Activated CD4-positive, CD25-positive, alpha-beta regulatory T cell treated with anti-CD3 and anti-CD28 coated beads, Interleukin-2, amount 50 U/mL, for 72 hours (primary cell): ENCODE measurements around the gene FBLN7.
"Not testable (repeated sequence)": the region's sequence is repeated elsewhere in the genome, so short reads cannot be mapped to it uniquely, and the experiment has no call there.

Source experiments
- DNase-seq: peaks from one replicate; pipeline ENCODE4 v3.0.0; 2021

Gene FBLN7

DNA sequence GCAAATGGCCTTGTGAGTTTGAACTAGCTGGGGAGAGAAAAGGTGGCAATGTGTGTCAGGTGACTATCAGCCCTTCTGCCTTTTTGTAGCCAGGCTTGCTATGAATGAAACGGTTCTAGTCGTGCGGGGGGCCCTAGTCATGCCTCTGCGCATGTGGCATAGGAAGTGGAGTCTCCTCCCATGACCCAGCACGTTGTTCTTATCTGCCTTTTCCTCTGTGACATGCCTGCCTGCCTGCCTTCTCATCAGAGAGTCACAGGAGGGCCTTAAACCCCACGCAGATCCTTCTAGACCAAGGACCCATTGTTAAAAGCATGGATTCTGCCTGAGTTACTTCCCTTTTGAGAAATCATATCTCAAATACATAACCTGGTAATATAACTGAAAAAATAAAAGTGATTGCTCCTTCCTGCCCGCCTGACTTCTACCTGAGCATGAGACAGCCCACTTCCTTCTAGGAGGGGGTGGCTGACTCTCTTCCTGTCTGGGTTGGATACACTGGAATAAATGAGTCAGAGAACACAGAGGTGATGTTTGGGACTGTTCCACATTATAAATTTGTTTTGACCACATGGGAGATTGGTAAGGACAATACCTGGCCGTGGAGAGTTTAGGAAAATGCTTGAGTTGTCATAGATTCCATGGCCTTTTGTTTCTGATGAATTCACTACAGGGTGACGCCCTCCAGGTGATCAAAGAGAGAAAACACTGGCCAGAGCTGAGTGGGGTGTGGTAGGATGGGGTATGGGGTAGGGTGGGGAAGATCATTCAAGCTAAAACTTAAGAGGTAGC, 49.8 kb downstream of the FBLN7 start:
- DNase-seq = peak; percentile 68

DNA sequence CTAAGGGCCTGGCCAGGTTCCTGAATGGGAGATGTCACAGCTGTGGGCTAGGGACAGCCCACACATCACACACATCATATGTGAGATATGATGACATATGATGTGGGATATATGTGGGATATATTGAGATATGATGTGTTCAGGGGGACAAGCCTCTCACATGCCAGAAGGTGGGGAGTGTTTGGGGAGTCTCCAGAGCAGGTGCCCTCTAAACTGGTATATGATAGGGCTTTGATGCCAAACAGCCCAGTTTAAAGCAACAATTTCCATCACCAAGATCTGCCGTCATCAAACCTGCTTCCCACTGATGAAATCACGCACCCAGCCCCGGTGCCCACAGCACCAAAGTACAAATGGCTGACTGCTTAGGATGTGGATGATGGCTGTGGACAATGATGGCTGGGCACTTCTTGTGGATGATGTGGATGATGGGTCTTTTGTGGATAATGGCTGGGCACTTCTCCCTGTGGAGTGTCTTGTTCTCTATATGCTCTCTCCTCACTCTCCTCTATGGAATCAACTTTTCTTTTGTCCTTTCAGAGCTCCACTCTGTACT, 50.9 kb downstream of the FBLN7 start:
- no peak for DNase-seq

DNA sequence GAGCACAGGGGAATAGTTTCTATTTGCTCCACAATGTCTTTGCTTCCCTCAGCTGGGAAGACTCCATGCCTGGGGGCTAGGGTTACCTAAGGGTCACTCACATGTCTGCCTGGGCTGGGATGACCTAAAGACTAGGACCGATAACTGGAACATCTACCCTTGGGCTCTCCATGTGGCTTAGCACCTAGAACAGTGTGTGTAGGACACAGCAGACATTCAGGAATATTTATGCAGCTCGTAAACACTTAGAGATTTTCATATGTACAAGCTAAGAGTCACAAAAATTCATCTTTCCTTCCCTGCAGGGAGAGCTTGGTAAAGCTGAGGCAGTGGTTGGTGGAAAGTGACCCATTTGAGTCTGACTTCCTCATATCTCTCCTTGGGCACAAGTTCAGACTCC, 55.8 kb downstream of the FBLN7 start:
- DNase-seq = no peak

DNA sequence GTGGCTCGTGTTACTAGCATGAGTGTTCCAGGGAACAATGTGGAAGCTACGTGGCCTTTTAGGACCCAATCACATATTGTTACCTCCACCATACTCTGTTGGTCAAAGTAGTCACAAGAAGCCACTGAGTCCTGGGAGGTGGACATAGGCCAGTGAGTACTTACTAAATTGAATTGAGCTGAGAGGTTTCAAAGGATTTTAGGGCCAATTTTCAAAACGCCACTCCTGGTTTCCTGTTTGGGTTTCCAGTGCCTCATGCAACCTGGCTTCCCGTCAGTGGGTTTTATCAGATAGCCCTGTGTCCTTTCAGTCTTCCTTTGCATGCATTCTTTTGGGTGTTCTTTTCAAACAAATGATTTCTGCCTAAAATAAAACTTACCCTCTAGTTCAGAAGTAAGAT, 56.3 kb downstream of the FBLN7 start:
- no peak for DNase-seq

DNA sequence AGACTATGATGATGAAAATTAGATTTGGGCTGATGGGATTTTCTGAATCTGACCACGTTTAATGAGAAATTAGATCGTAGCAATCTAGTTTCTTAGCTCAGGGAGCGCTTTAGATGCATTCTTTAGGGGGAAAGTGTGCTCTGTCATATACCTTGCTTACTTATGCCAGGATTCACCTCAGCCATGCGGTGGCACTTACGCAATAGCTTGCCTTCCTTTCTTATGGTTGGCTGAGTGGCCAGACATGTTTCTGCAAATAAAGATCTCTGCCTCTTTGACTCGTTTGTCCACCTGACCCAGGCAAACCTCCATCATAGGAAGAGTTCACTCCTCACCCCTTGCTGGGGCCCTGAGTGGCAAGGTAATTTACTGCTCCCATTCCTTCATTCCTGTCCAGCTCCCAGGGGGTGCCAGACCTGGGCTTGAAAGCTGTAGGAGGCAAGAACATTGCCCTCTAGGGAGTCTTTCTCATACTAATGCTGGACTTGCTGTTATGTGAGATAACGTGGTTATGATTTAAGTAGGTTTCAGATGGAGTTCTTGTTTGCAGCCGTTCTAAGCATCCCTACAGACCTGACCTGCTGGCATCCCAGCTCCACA, 57.1 kb downstream of the FBLN7 start:
- DNase-seq = no peak

DNA sequence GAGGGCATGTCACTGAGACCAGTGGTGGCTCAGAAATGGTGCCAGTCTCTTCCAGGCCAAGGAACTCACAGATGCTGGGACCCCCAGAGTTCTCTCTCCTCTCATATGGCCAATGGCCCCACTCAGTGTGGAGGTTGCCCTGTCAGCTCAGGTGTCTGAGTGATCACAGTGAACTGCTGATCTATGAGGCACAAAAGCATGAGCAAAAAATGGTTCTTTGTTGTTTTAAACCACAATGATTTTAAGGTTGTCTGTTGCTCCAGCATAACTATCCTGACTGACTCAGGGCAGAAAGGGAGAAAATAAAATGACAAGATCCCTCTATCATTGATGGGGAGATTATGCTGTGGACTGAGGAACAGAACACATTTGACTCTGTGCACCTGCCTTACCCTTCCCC, 57.8 kb downstream of the FBLN7 start:
- DNase-seq = no peak

DNA sequence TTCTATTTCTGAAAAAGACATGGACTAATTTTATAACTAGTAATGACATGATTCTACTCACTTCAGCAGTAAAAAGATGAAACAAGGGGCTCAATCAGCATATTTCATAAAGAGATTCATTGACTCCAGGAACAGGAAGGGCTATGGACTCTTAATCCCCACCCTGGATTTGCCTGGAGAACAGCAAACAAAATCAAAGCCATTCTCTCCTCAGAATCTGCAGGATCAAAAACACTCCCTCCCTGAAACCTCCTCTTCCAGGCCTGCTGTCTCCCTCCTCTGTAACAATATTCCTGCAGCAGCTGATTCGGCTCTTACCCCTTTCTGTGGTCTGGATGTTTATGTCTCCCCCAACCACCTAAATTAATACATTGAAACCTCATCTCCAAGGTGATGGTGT, 59.7 kb downstream of the FBLN7 start:
- DNase-seq = no peak

DNA sequence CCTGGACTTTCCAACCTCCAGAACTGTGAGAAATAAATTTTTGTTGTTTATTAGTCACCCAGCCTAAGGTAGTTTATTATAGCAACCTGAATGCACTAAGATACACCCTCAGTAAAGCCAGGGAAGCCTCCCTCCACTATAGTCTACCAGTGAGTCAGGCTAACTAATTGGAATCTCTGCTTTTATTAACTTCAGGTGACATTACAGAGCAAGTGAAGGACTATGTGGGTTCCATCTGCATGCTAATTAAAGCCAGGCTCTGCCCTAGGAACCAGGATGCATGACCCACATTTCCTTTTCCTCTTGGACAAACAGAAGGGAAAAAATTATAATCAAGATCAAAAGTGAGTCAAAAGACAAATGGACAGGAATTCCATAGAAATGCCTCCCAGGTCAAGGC, 60.6 kb downstream of the FBLN7 start:
- no peak for DNase-seq

DNA sequence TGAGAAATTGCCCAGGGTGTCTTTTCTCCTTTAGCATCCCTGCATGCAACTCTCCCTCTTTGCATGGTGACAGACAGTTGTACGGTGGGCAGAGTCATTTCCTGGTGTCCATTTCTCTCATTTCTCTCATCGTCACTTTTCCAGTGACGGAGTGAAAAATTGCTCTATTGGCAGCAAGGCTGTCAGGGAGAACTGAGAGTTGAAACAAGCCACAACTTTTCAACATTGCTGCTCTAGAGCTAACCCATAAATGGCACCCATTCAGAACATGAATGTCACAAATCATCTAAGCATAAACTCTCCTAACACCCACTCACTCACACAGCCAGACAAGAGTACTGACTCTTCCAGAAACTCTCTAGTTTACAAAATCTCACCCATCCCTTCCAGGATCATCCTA, 61.0 kb downstream of the FBLN7 start:
- DNase-seq = no peak

DNA sequence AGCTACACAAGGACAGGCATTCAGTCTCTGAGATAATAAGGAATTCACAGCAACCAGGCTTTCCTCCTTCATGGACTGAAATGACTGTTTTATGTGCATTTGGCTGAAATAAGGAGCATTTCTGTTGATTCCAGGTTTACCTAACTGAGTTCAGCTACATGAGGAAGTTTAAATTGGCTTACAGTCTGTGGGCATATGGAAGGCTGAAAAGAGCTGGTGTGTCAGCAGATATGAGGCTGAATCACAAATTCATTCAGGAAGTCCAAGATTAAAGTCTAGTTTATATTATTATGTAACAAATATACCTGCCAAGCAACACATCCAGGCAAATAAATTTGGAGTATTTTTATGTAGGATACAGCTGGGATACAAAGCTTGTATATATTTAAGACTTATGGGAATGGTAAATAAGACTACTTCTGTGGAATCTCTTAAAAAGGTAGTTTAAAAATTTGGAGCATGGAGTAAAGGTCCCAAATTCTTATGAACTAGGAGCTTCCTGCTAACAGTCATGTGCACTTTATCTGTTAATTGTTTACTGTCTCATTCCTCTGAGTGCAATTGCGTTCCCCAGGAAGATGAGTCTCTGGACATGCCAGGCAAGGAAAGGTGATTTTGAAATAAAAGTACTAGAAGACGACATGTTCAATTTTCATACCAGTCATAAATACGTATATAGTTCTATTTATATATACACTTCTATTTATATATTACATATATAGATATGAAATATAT, 63.7 kb downstream of the FBLN7 start:
- no peak for DNase-seq

DNA sequence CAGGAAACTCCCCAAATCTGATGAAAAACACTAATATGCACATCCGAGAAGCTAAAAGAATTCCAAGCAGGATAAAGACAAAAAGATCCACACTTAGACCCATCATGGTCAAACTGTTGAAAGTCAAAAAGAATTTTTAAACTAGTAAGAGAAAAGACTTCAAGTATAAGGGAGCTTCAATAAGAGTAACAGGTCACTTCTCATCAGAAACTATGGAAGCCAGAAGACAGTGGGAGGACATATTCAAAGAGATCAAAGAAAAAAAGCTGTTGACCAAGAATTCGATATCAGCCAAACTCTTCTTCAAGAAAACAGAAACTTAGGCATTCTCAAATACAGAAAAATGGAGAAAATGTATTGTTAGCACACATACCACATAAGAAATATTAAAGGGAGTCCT, 66.2 kb downstream of the FBLN7 start:
- no peak for DNase-seq

DNA sequence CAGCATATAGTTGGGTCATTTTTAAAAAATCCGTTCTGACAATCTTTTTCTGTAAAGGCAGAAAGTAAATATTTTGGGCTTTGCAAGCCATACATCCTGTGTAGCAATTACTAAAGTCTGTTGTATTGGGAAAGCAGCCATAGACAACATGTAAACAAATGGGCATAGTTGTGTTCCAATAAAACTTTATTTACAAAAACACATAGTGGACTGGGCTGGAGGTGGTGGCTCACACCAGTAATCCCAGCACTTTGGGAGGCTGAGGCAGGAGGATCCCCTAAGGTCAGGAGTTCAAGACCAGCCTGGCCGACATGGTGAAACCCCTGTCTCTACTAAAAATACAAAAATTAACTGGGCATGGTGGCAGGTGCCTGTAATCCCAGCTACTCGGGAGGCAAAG, 69.7 kb downstream of the FBLN7 start:
- not testable (repeated sequence) for DNase-seq

DNA sequence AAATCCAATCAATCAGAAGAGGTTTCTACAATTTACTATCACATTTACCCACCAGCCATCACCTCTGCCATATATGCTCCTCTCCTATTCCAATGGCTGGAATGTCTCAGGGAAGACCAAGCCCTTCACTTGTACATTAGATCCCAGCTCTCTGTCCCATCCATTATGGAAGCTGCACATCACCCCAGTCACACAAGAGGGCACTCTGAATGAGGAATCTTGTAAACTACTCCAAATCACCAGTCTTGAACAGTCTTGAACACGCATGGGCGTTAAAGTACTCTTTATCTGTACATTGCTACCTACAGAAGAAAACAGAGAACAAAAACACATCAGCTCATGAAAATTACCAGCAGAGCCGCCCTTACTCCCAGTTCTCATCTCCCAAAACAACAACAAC, 78.0 kb downstream of the FBLN7 start:
- DNase-seq = no peak

DNA sequence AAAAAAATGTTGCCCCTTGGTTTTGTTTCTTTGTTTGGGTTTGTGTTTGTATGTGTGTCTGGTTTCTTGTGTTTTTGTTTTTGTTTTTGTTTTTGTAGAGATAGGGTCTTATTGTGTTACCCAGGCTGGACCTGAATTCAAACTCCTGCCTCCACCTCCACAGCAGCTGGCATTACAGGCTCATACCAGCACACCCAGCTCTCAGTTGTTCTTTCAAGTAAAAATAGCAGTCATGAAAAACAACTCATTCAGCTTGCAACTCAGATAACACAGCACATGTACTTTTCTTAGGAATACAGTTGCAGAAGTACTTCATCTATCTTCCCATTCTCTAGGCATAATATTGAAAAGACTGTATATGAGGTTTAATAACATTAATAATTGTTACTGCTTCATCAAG, 79.7 kb downstream of the FBLN7 start:
- no peak for DNase-seq

DNA sequence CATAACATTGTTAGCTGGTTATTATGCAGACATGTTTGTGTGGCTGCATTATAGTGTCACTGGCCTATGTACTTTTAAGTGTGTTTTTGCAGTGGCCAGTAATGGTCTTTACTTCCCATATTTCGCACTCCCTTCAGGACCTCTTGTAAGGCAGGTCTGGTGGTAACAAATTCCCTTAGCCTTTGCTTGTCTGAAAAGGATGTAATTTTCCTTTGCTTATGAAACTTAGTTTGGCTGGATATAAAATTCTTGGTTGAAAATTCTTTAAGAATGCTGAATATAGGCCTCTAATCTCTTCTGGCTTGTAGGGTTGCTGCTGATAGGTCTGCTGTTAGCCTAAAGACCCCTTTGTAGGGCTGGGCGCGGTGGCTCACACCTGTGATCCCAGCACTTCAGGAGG, 82.0 kb downstream of the FBLN7 start:
- DNase-seq = no peak

DNA sequence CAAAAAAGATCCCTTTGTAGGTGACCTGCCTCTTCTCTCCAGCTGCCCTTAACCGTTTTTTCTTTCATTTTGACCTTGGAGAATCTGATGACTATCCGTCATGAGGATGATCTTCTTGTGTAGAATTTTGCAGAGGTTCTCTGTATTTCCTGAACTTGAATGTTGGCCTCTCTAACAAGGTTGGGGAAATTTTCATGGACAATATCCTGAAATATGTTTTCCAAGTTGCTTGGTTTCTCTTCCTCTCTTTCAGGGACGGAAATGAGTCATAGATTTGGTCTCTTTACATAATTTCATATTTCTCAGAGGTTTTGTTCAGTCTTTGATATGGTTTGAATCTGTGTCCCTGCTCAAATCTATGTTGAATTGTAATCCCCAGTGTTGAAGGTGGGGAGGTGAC, 82.6 kb downstream of the FBLN7 start:
- DNase-seq = no peak

DNA sequence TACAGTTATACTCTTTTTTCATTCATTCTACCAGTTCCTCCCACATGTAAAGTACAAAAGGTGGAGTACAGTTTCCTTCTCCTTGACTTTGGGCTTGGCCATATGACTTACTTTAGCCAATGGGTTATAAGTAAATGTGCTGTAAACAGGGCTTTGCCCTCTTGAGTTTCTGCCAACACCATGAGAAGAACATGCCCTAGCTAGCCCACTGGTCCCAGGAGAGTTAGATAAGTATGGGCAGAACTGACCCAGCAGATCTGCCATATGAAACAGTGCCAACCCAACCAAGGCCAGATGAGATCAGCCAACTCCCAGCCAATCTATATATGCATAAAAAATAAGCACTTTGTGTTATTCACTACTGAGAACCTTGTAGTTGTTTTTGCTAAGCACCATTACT, 91.2 kb downstream of the FBLN7 start:
- no peak for DNase-seq

DNA sequence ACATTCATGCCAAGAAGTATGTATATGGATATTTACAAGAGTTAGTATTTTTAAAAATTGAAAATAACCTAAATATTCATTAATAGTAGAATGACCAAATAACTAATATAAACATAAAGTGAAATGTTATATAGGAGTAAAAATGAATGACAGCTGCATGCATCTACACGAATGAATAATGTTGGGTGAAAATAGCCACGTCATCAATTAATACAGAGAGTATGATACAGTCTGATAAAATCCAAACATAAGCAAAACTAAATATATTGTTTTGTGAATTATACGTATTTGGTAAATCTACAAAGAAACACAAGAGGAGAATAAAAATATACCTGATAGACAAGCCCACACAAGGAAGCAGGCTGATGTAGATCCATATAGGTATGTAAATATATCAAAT, 92.2 kb downstream of the FBLN7 start:
- no peak for DNase-seq
